Psoas muscle (tissue), 8 donors: ENCODE data around the gene TOMM40L. TPM values are rescaled to one million over a fixed set of nuclear protein-coding genes. Genes with fewer than 3 reads are reported as not detected.

ENCODE experiments used
- ATAC-seq, 4 donors: fragments of 200-7000 bp; cut with Tn5 transposase; one replicate each; pipeline ENCODE4 v1.9.1; 2020; ENCODE audit warnings: moderate library complexity in 3 of 4, mild to moderate bottlenecking in 2 of 4
- DNase-seq, 2 donors: peaks; one replicate each; pipeline ENCODE4 v3.0.0-alpha.2; 2020
- H3K27ac ChIP-seq: fragments of 200-600 bp; one replicate; pipeline ENCODE4 v1.8.0; 2022
- H3K27me3 ChIP-seq, 3 donors: fragments of 200-600 bp in 1 of 3; one replicate each; pipeline versions ENCODE4 v1.6.1 to v1.8.0; 2013 to 2022; ENCODE audit warnings: low read length in 2 of 3, mild to moderate bottlenecking in 2 of 3, moderate library complexity in 1 of 3; ENCODE audit not compliant: insufficient read depth in 3 of 3
- H3K36me3 ChIP-seq, 2 donors: fragments of 200-600 bp in 1 of 2; one replicate each; pipeline versions ENCODE4 v1.6.1 to v1.8.0; 2013 to 2022; ENCODE audit warnings: low read depth in 1 of 2, mild to moderate bottlenecking in 1 of 2, moderate library complexity in 1 of 2; ENCODE audit not compliant: insufficient read depth in 1 of 2
- H3K4me1 ChIP-seq: fragments of 200-600 bp; one replicate; pipeline ENCODE4 v1.8.0; 2022
- H3K4me3 ChIP-seq: fragments of 200-600 bp; one replicate; pipeline ENCODE4 v1.8.0; 2022; ENCODE audit warnings: mild to moderate bottlenecking
- H3K9me3 ChIP-seq: fragments of 200-600 bp; one replicate; pipeline ENCODE4 v1.8.0; 2022
- WGBS, 3 donors: extraction: QIAGEN DNeasy Blood & Tissue Kit; methylation state at CpG; one replicate each; pipeline versions ENCODE4 v1.1.6 to v1.1.7; 2013; 5-methylcytosine and 5-hydroxymethylcytosine counted together
- intact Hi-C, 2 donors: fragments of 100-400 bp; cut with DNase I; formaldehyde crosslinking; loops; one replicate each; pipeline versions ENCODE4 v1.11.0 to v1.14.2; 2022
- polyA plus RNA-seq, 3 donors: library from polyadenylated mRNA; stranded (reverse); fragments of 200-250 nt; gene quantifications; one replicate each; pipeline ENCODE4 v1.2.3, GENCODE V29; 2013
- total RNA-seq, 4 donors: library from RNA; stranded (reverse); fragmentation: NEBNext Ultra II Directional in 2 of 4; extraction: Animal tissue kit (Norgen Biotek cat#: 25700) in 2 of 4; gene quantifications; one replicate each; pipeline versions ENCODE4 v1.2.1 to v1.2.4, GENCODE V29; 2021 to 2023
- TF ChIP-seq, protein P1 (sequence below): fragments of 200-600 bp; IDR thresholded peaks from one replicate; pipeline ENCODE4 v1.8.0; 2022; ENCODE audit warnings: antibody characterized with exemption
- donor health status: healthy with polysubstance abuse.
- donor health status: DM: no; HTN: no; CAD: no; lungs with moderate emphysema.
- donor health status: Bipolar disorder and iron deficiency.
- donor health status: healthy.
- donor health status: DM: yes; HTN: yes; CAD: no.
- donor health status: DM: no; HTN: no; CAD: no.
- donor health status: DM: no; HTN: no; CAD: no.
- donor health status: DM: yes; HTN: yes; CAD: no.

The TOMM40L gene
- total and polyA plus RNA-seq, 7 donors: 10.0 to 39.2 (median 27.9) TPM

DNA sequence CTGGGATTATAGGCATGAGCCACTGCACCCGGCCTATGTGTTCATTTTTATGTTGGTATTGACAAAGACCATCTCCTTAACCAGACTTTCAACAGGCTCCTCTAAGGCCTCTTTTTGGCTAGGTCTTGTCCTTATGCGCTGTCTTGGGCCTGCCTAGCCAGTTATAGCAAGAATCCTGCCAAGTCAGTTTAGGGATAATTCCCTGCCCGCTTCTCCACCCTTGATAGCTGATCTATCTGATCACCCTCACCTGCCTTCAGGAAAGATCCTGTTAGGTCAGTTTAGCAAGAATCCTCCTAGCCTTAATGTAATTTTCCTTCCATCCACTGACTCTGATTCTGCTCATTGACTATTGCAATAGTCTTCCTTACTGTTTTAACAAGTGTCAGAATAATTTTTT, 46.2 kb upstream of the TOMM40L start:
- H3K27ac ChIP-seq: no peak overlapping the region
- peaks cover 17% of the 10 kb centered on the region for H3K4me1 ChIP-seq
- WGBS, 3 donors: 93 to 98% (median 96%) methylated on average over 3 of the region's 3 CpGs
- H3K27me3 ChIP-seq: no peaks in the 10 kb centered on the region
- intact Hi-C loops: no loop called here
- TF ChIP-seq, protein P1, sequence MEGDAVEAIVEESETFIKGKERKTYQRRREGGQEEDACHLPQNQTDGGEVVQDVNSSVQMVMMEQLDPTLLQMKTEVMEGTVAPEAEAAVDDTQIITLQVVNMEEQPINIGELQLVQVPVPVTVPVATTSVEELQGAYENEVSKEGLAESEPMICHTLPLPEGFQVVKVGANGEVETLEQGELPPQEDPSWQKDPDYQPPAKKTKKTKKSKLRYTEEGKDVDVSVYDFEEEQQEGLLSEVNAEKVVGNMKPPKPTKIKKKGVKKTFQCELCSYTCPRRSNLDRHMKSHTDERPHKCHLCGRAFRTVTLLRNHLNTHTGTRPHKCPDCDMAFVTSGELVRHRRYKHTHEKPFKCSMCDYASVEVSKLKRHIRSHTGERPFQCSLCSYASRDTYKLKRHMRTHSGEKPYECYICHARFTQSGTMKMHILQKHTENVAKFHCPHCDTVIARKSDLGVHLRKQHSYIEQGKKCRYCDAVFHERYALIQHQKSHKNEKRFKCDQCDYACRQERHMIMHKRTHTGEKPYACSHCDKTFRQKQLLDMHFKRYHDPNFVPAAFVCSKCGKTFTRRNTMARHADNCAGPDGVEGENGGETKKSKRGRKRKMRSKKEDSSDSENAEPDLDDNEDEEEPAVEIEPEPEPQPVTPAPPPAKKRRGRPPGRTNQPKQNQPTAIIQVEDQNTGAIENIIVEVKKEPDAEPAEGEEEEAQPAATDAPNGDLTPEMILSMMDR: no peak
- H3K36me3 ChIP-seq: peaks cover 0 to 17% of the 10 kb centered on the region in 2 donors
- no peak for ATAC-seq
- H3K4me3 ChIP-seq: no peak overlapping the region
- H3K9me3 ChIP-seq: no peaks in the 10 kb centered on the region
- peak in 1 of 2 donors; percentile 2 for DNase-seq

- intact Hi-C loops: no loop called here
- H3K36me3 ChIP-seq: peaks cover 0 to 8% of the 10 kb centered on the region in 2 donors
- H3K4me1 ChIP-seq: peaks cover 21% of the 10 kb centered on the region
- H3K4me3 ChIP-seq: no peak overlapping the region
- WGBS, 3 donors: 52 to 75% (median 53%) methylated on average over 1 of the region's 1 CpG
- H3K9me3 ChIP-seq: no peaks in the 10 kb centered on the region
- no peak overlapping the region for H3K27ac ChIP-seq
- no peaks in the 10 kb centered on the region for H3K27me3 ChIP-seq
- TF ChIP-seq, protein P1: peak; percentile 7
- no peak for ATAC-seq
- DNase-seq: no peak
These were observed 45.2 kb upstream of the TOMM40L start for GRCh38 chr1:161180639-161181038.

GRCh38 chr1:161182214-161182613, 43.6 kb upstream of the TOMM40L start:
- peak in 1 of 2 donors; percentile 3 for DNase-seq
- Histone ChIP-seq H3K27me3 (no peaks in the 10 kb centered on the region), H3K4me3 (no peak overlapping the region), H3K27ac (no peak overlapping the region), H3K9me3 (no peaks in the 10 kb centered on the region), H3K36me3 (no peaks in the 10 kb centered on the region), H3K4me1 (peaks cover 16% of the 10 kb centered on the region)
- no peak for ATAC-seq
- intact Hi-C loops: no loop called here
- TF ChIP-seq, protein P1: no peak
- WGBS, 3 donors: 98 to 100% (median 100%) methylated on average over 1 of the region's 1 CpG

DNA sequence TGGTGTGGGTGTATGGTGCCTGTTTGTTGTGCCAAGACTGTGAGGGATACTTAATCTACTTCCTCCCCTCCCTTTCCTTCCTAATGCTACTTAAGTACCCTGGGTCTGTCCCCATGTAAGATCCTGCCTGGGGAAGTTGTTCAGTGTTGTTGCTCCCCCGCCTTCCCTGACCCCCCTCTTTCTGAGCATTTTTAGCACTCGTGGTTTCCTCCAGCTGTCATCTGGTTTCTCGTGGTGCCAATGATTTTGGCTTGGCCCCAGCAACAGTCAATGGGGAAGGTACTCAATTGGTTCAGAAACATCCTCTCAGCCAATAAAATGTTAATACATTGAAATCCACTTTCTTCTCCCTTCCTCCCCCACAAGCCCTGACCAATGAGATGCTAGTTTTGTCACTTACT, 40.6 kb upstream of the TOMM40L start:
- TF ChIP-seq, protein P1: no peak
- 4 to 5% (median 4%) methylated on average over 3 of the region's 3 CpGs for WGBS, 3 donors
- ATAC-seq (peak; percentile 64 to 79 (median 68)), DNase-seq (peak; percentile 68 to 77)
- H3K36me3 ChIP-seq: no peaks in the 10 kb centered on the region
- H3K27me3 ChIP-seq: no peaks in the 10 kb centered on the region
- intact Hi-C loops: no loop called here
- peaks cover 16% of the 10 kb centered on the region for H3K4me1 ChIP-seq
- H3K4me3 ChIP-seq: no peak overlapping the region
- peak overlapping the region; percentile 69 for H3K27ac ChIP-seq
- H3K9me3 ChIP-seq: no peaks in the 10 kb centered on the region

DNA sequence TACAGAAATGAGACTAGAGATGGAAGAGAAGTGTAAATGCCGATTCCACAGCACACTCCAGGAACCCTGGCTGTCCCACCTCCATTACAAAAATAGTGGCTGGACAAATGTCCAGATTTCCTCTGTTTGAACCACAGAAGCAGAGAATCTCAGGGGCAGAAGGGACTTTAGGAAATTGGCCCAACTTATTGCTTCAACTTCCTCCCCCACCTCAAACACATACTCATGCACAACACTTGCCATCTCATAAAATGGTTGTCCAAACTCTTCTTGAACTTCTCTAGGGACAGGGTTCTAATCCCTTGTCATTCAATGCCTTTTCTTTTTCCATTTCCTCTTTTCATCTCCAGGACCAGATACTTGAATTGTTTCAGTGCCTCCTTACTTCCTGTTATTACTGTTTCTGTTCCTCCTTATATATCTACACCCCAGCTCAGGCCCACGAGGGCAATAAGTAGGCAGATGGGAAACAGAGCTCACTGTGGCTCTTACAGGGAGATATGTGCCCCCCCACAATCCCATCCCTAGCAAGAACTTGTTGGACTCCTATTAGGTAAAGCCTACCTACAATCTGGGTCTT, 40.0 kb upstream of the TOMM40L start:
- H3K27ac ChIP-seq: peak overlapping the region; percentile 69
- no peak overlapping the region for H3K4me3 ChIP-seq
- no peaks in the 10 kb centered on the region for H3K9me3 ChIP-seq
- no peaks in the 10 kb centered on the region for H3K27me3 ChIP-seq
- TF ChIP-seq, protein P1: no peak
- peak in 2 of 4 donors; percentile 12 to 29 for ATAC-seq
- H3K36me3 ChIP-seq: no peaks in the 10 kb centered on the region
- intact Hi-C loops: no loop called here
- H3K4me1 ChIP-seq: peaks cover 16% of the 10 kb centered on the region
- DNase-seq: peak in 1 of 2 donors; percentile 12
- WGBS, 3 donors: 26 to 30% (median 26%) methylated on average over 2 of the region's 2 CpGs
